ENCODE data around the gene MRPL19. TPM values are rescaled to one million over a fixed set of nuclear protein-coding genes. Genes with fewer than 3 reads are reported as not detected.

The MRPL19 gene
- 48.2 and 88.4 TPM in 2 replicates for total RNA-seq

GRCh38 chr2:75646583-75647425 lies at the start of gene MRPL19:
Gene MRPL19, plus strand, starts transcription at chr2:75646783. Its CDS starts 25 bp downstream, at chr2:75646808.

DNA sequence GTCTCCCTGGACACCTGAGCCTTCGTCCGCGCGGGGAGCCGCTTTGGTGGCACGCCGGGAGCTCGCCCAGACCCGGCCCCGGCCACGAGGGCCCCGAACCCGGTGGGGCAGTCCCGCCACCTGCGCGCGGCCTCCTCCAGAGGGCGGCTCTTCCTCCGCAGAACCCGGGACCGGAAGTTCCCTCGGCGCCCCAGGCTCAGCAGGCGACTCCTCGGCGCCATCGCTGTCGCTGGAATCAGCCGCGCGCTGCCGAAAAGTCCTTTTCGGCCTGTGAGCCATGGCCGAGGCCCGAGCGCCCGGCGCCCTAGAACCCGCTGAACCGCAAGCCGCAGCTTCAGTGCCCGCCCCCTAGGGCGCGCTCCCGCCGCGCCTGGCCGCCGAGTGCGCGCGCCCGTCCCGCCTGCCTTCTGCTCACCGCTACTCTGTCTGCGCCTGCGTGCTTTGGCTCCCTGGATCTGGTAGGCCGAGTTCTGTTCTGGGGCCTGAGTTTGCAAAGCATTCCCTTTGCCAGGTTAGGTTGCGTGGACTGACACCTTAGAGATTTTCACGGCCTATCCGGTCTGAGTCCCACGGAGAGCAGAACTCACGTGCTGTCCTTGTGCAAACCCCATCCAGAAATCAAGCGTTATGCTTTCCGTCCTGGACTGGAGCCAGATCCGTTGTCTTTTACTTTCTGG lies 64.1 kb downstream of the MRPL19 start, which contains the start of gene GCFC2:
GCFC2 (minus strand) TSS at position 339 of the 677 bp plus-strand sequence; CDS start at position 279, 60 bp downstream.

Other genes with a start within 250 kb of the MRPL19 start
- gene EVA1A, start 85.8 kb upstream of the MRPL19 start, total RNA-seq, result 33.5 and 56.0 TPM in 2 replicates
- 16.9 and 18.2 TPM in 2 replicates for gene GCFC2, start 64.1 kb downstream of the MRPL19 start, total RNA-seq